Retinal pigment epithelial cell (primary cell): ENCODE data around the gene INHBB.

Experiments
- DNase-seq: peaks from one replicate; pipeline ENCODE4 v3.0.0-alpha.2; 2010; ENCODE audit warnings: low read depth
- H3K4me3 ChIP-seq: 2 replicates; pipeline ENCODE4 v1.5.1; 2011; ENCODE audit warnings: mild to moderate bottlenecking, low read length, control low read depth, moderate library complexity
- CTCF ChIP-seq: conservative IDR thresholded peaks from 2 replicates; pipeline ENCODE4 v1.5.1; 2011; ENCODE audit warnings: low read depth, low read length, control low read depth, inconsistent platforms

INHBB gene

GRCh38 chr2:120316071-120316470 lies 29.9 kb upstream of the INHBB start:
- H3K4me3 ChIP-seq = no peak overlapping the region
- DNase-seq = no peak
- no peak for TF ChIP-seq CTCF

- H3K4me3 ChIP-seq = no peak overlapping the region
- DNase-seq = no peak
- TF ChIP-seq CTCF = no peak
These were observed 29.3 kb upstream of the INHBB start for GRCh38 chr2:120316528-120317179.

- DNase-seq = no peak
- no peak for TF ChIP-seq CTCF
- H3K4me3 ChIP-seq = no peak overlapping the region
These were observed 28.8 kb upstream of the INHBB start for GRCh38 chr2:120317180-120317533.

GRCh38 chr2:120317916-120318315 lies 28.0 kb upstream of the INHBB start:
- no peak overlapping the region for H3K4me3 ChIP-seq
- TF ChIP-seq CTCF = no peak
- DNase-seq = no peak

- no peak overlapping the region for H3K4me3 ChIP-seq
- no peak for DNase-seq
- TF ChIP-seq CTCF = no peak
These were observed 27.3 kb upstream of the INHBB start for GRCh38 chr2:120318626-120319025.

- TF ChIP-seq CTCF = no peak
- DNase-seq = no peak
- no peak overlapping the region for H3K4me3 ChIP-seq
These were observed 26.8 kb upstream of the INHBB start for GRCh38 chr2:120319123-120319522.

- DNase-seq = no peak
- TF ChIP-seq CTCF = no peak
- H3K4me3 ChIP-seq = no peak overlapping the region
These were observed 26.1 kb upstream of the INHBB start for GRCh38 chr2:120319686-120320317.
